Suprapubic skin (tissue), 4 donors: ENCODE measurements around the gene ZNF433. TPM values are rescaled to one million over a fixed set of nuclear protein-coding genes. Genes with fewer than 3 reads are reported as not detected.
"Not testable (repeated sequence)": the region's sequence is repeated elsewhere in the genome, so short reads cannot be mapped to it uniquely, and the experiment has no call there.

ENCODE experiments used
- DNase-seq, 2 donors: peaks; one replicate each; pipeline ENCODE4 v3.0.0-alpha.2; 2019; ENCODE audit warnings: low spot score in 2 of 2
- H3K27ac ChIP-seq: fragments of 200-600 bp; sonication (generic); one replicate; pipeline ENCODE4 v1.5.1; 2019
- H3K27me3 ChIP-seq: fragments of 200-600 bp; sonication (generic); one replicate; pipeline ENCODE4 v1.5.1; 2019
- H3K36me3 ChIP-seq: fragments of 200-600 bp; sonication (generic); one replicate; pipeline ENCODE4 v1.5.1; 2019
- H3K4me1 ChIP-seq: fragments of 200-600 bp; sonication (generic); one replicate; pipeline ENCODE4 v1.5.1; 2019
- H3K4me3 ChIP-seq: fragments of 200-600 bp; sonication (generic); one replicate; pipeline ENCODE4 v1.5.1; 2019; ENCODE audit warnings: mild to moderate bottlenecking
- H3K9me3 ChIP-seq: fragments of 200-600 bp; sonication (generic); one replicate; pipeline ENCODE4 v1.5.1; 2019
- CTCF ChIP-seq, 2 donors: fragments of 200-600 bp in 1 of 2; fragments of 450-650 bp in 1 of 2; sonication (generic) in 1 of 2; IDR thresholded peaks; one replicate each; pipeline ENCODE4 v1.5.1; 2016 to 2019; ENCODE audit warnings: antibody characterized with exemption in 2 of 2, mild to moderate bottlenecking in 1 of 2, moderate library complexity in 1 of 2
- EP300 ChIP-seq: sonication (generic); formaldehyde crosslinking; IDR thresholded peaks from one replicate; pipeline ENCODE4 v1.6.1; 2017; ENCODE audit warnings: antibody characterized with exemption
- POLR2A ChIP-seq, 2 donors: fragments of 450-650 bp; IDR thresholded peaks; one replicate each; pipeline ENCODE4 v1.6.1; 2017; ENCODE audit warnings: antibody characterized with exemption in 2 of 2, mild to moderate bottlenecking in 2 of 2, moderate library complexity in 2 of 2
- POLR2AphosphoS5 ChIP-seq, 3 donors: sonication (generic); formaldehyde crosslinking; IDR thresholded peaks; one replicate each; pipeline ENCODE4 v1.6.1; 2017; ENCODE audit warnings: antibody characterized with exemption in 3 of 3
- WGBS: methylation state at CpG from one replicate; pipeline ENCODE4 v1.1.5; 2018; 5-methylcytosine and 5-hydroxymethylcytosine counted together
- total RNA-seq, 4 donors: library from RNA; depleted of rRNA; stranded (reverse); fragments of >200 nt; gene quantifications; one replicate each; pipeline ENCODE4 v1.1.0, GENCODE V29; 2016

ZNF433 gene
- total RNA-seq, 4 donors from 2014 or later = 6.1 to 22.6 (median 10.4) TPM

- peaks cover 44% of the 10 kb centered on the region for H3K9me3 ChIP-seq
- 95% methylated on average over 9 of the region's 9 CpGs for WGBS
- H3K27ac ChIP-seq = no peak overlapping the region
- H3K27me3 ChIP-seq = no peaks in the 10 kb centered on the region
- DNase-seq = no peak
- no peaks in the 10 kb centered on the region for H3K4me1 ChIP-seq
- peaks cover 54% of the 10 kb centered on the region for H3K36me3 ChIP-seq
- TF ChIP-seq POLR2AphosphoS5 (IDR thresholded peaks at IDR 0.05) (no peak), EP300 (no peak), CTCF (IDR thresholded peaks at IDR 0.05) (no peak), POLR2A (IDR thresholded peaks at IDR 0.05) (no peak)
- no peak overlapping the region for H3K4me3 ChIP-seq
Measured at GRCh38 chr19:12015015-12015752, 20.3 kb downstream of the ZNF433 start.

GRCh38 chr19:12000152-12000981, 35.1 kb downstream of the ZNF433 start:
- no peak overlapping the region for H3K4me3 ChIP-seq
- H3K36me3 ChIP-seq = peaks cover 17% of the 10 kb centered on the region
- no peak for TF ChIP-seq CTCF (IDR thresholded peaks at IDR 0.05)
- TF ChIP-seq POLR2AphosphoS5 (IDR thresholded peaks at IDR 0.05) = no peak
- no peak for TF ChIP-seq POLR2A (IDR thresholded peaks at IDR 0.05)
- no peak for TF ChIP-seq EP300
- WGBS = 87% methylated on average over 9 of the region's 9 CpGs
- no peak overlapping the region for H3K27ac ChIP-seq
- DNase-seq = no peak
- no peaks in the 10 kb centered on the region for H3K27me3 ChIP-seq
- H3K9me3 ChIP-seq = no peaks in the 10 kb centered on the region
- no peaks in the 10 kb centered on the region for H3K4me1 ChIP-seq

- H3K9me3 ChIP-seq = no peaks in the 10 kb centered on the region
- 73% methylated on average over 1 of the region's 1 CpG for WGBS
- no peaks in the 10 kb centered on the region for H3K36me3 ChIP-seq
- H3K27ac ChIP-seq = no peak overlapping the region
- DNase-seq = no peak
- H3K4me1 ChIP-seq = no peaks in the 10 kb centered on the region
- H3K4me3 ChIP-seq = no peak overlapping the region
- H3K27me3 ChIP-seq = no peaks in the 10 kb centered on the region
- TF ChIP-seq CTCF (IDR thresholded peaks at IDR 0.05) (no peak), POLR2AphosphoS5 (IDR thresholded peaks at IDR 0.05) (no peak), EP300 (no peak), POLR2A (IDR thresholded peaks at IDR 0.05) (no peak)
Measured at GRCh38 chr19:11995174-11995573, 40.3 kb downstream of the ZNF433 start.

GRCh38 chr19:11991921-11992320, 43.6 kb downstream of the ZNF433 start:
- not testable (repeated sequence) for DNase-seq, H3K27me3 ChIP-seq, H3K36me3 ChIP-seq, H3K4me1 ChIP-seq, H3K4me3 ChIP-seq, H3K9me3 ChIP-seq, H3K27ac ChIP-seq
- 79% methylated on average over 4 of the region's 4 CpGs for WGBS

- 74% methylated on average over 9 of the region's 9 CpGs for WGBS
- no peaks in the 10 kb centered on the region for H3K36me3 ChIP-seq
- H3K27me3 ChIP-seq = no peaks in the 10 kb centered on the region
- H3K9me3 ChIP-seq = no peaks in the 10 kb centered on the region
- H3K27ac ChIP-seq = no peak overlapping the region
- no peak for DNase-seq
- H3K4me1 ChIP-seq = peaks cover 10% of the 10 kb centered on the region
- H3K4me3 ChIP-seq = peak overlapping the region; percentile 76
- no peak for TF ChIP-seq POLR2A (IDR thresholded peaks at IDR 0.05)
- no peak for TF ChIP-seq CTCF (IDR thresholded peaks at IDR 0.05)
- TF ChIP-seq EP300 = no peak
- TF ChIP-seq POLR2AphosphoS5 (IDR thresholded peaks at IDR 0.05) = no peak
Measured at GRCh38 chr19:11989112-11989456, 46.4 kb downstream of the ZNF433 start.
